ENCODE measurements around the gene ZNF664.

GRCh38 chr12:124044809-124045321, 71.8 kb downstream of the ZNF664 start:
- TF ChIP-seq HDGF (IDR thresholded peaks at IDR 0.05; ENCODE audit: borderline replicate concordance) (no peak), SUZ12 (IDR thresholded peaks at IDR 0.05) (no peak), BHLHE40 (IDR thresholded peaks at IDR 0.05; ENCODE audit: borderline replicate concordance) (no peak), NFRKB (IDR thresholded peaks at IDR 0.05) (no peak), ELF4 (IDR thresholded peaks at IDR 0.05) (no peak), FOXM1 (IDR thresholded peaks at IDR 0.05; ENCODE audit: borderline replicate concordance) (no peak), SP1 (IDR thresholded peaks at IDR 0.05) (no peak), PKNOX1 (IDR thresholded peaks at IDR 0.05) (no peak), ARNT (IDR thresholded peaks at IDR 0.05) (no peak), FOXA1 (IDR thresholded peaks at IDR 0.05) (no peak)

All from HEK293T (cell line).